ENCODE measurements around the gene CPLX3.
A peak's percentile ranks its signal among the peaks of the same experiment; 100 is the strongest.

CPLX3 gene

GRCh38 chr15:74798388-74799254 lies 27.8 kb upstream of the CPLX3 start:
- no peak overlapping the region for H3K4me3 ChIP-seq (replicated peaks in 1 of 2; ENCODE audit: low read depth in 2 of 2, low read length in 2 of 2)
- TF ChIP-seq CTCF (IDR thresholded peaks at IDR 0.05; ENCODE audit: low read depth, low read length), result no peak
- DNase-seq (ENCODE audit: low read depth in 2 of 2), result no peak

- H3K4me3 ChIP-seq (replicated peaks in 1 of 2; ENCODE audit: low read depth in 2 of 2, low read length in 2 of 2), result no peak overlapping the region
- TF ChIP-seq CTCF (IDR thresholded peaks at IDR 0.05; ENCODE audit: low read depth, low read length), result no peak
- no peak for DNase-seq (ENCODE audit: low read depth in 2 of 2)
These were observed 27.1 kb upstream of the CPLX3 start for GRCh38 chr15:74799255-74799855.

- H3K4me3 ChIP-seq (replicated peaks in 1 of 2; ENCODE audit: low read depth in 2 of 2, low read length in 2 of 2), result no peak overlapping the region
- TF ChIP-seq CTCF (IDR thresholded peaks at IDR 0.05; ENCODE audit: low read depth, low read length), result peak; percentile 99
- DNase-seq (ENCODE audit: low read depth in 2 of 2), result peak; percentile 66 to 71
These were observed 26.4 kb upstream of the CPLX3 start for GRCh38 chr15:74799856-74800558.

- no peak for DNase-seq (ENCODE audit: low read depth in 2 of 2)
These were observed 25.8 kb upstream of the CPLX3 start for GRCh38 chr15:74800559-74801094.

GRCh38 chr15:74801311-74801997 lies 25.0 kb upstream of the CPLX3 start:
- H3K4me3 ChIP-seq (replicated peaks in 1 of 2; ENCODE audit: low read depth in 2 of 2, low read length in 2 of 2), result no peak overlapping the region
- TF ChIP-seq CTCF (IDR thresholded peaks at IDR 0.05; ENCODE audit: low read depth, low read length), result no peak

More at GRCh38 chr15:74800559-74801094, 25.8 kb upstream of the CPLX3 start:
- no peak for TF ChIP-seq CTCF (IDR thresholded peaks at IDR 0.05; ENCODE audit: low read depth, low read length)
- H3K4me3 ChIP-seq (replicated peaks in 1 of 2; ENCODE audit: low read depth in 2 of 2, low read length in 2 of 2), result no peak overlapping the region

GRCh38 chr15:74802290-74802689 lies 24.1 kb upstream of the CPLX3 start:
- no peak overlapping the region for H3K4me3 ChIP-seq (replicated peaks in 1 of 2; ENCODE audit: low read depth in 2 of 2, low read length in 2 of 2)
- DNase-seq (ENCODE audit: low read depth in 2 of 2), result no peak
- no peak for TF ChIP-seq CTCF (IDR thresholded peaks at IDR 0.05; ENCODE audit: low read depth, low read length)

More at GRCh38 chr15:74801311-74801997, 25.0 kb upstream of the CPLX3 start:
- DNase-seq (ENCODE audit: low read depth in 2 of 2), result no peak
